Measurements from ENCODE around the gene NTM. TPM values are rescaled to one million over a fixed set of nuclear protein-coding genes. Genes with fewer than 3 reads are reported as not detected.

The NTM gene
- total and polyA plus RNA-seq, 2 donors (not counting 3 experiments of a cell fraction or from before 2014, with no cell fraction given): 1.00 to 1.1 TPM

- no TSS peak for BruUV-seq (replicated peaks)
- no peaks in the 10 kb centered on the region for H3K79me2 ChIP-seq (ENCODE audit: control insufficient read depth, insufficient read depth, low read length)
- CTCF ChIA-PET: no interaction called here
- POLR2A ChIA-PET: no interaction called here
- intact Hi-C loops (cut with micrococcal nuclease) (no loop called here), dilution Hi-C loops (cut with MboI; ENCODE audit: extremely low pct_ligation_motif_present, low sequenced_read_pairs) (no loop called here)
- FAIRE-seq (no peak), DNase-seq (ENCODE audit: low read depth, low spot score) (no peak)
- H3K9ac ChIP-seq (replicated peaks; ENCODE audit: extremely low read depth, insufficient read depth, low read length): no peak overlapping the region
- H3K4me2 ChIP-seq (ENCODE audit: insufficient read depth, low read length): no peak overlapping the region
- H3K27me3 ChIP-seq (ENCODE audit: control insufficient read depth in 2 of 2, insufficient read depth in 2 of 2, low read length in 2 of 2): no peaks in the 10 kb centered on the region
- H3K36me3 ChIP-seq (ENCODE audit: control insufficient read depth in 2 of 2, extremely low read depth in 1 of 2, insufficient read depth in 2 of 2, low read length in 2 of 2): no peaks in the 10 kb centered on the region
- TF ChIP-seq GATA2 (IDR thresholded peaks at IDR 0.05; ENCODE audit: insufficient read depth, insufficient read length, low read depth, low read length) (no peak), MAX (IDR thresholded peaks at IDR 0.05; ENCODE audit: insufficient read depth, insufficient read length) (no peak), JUN (IDR thresholded peaks at IDR 0.05; ENCODE audit: borderline replicate concordance, insufficient read depth, insufficient read length, low read depth) (no peak), MYC (IDR thresholded peaks at IDR 0.05; ENCODE audit: low read depth, low read length) (no peak), POLR2A (IDR thresholded peaks at IDR 0.05; ENCODE audit: low read depth, low read length) (no peak), FOS (IDR thresholded peaks at IDR 0.05; ENCODE audit: borderline replicate concordance, insufficient read depth, low read length) (no peak), CTCF (IDR thresholded peaks at IDR 0.05; ENCODE audit: extremely low read depth in 1 of 2, insufficient read depth in 1 of 2, low read depth in 1 of 2, low read length in 2 of 2) (no peak), EZH2 (IDR thresholded peaks at IDR 0.05; ENCODE audit: borderline replicate concordance, low read depth, low read length, severe bottlenecking) (no peak), POLR2AphosphoS5 (IDR thresholded peaks at IDR 0.05; ENCODE audit: insufficient read depth, low read depth, low read length) (no peak)
- no peak overlapping the region for H3K27ac ChIP-seq (ENCODE audit: insufficient read depth, low read depth, low read length)
- H3K9me3 ChIP-seq (replicated peaks; ENCODE audit: control insufficient read depth, insufficient read depth, low read length): no peaks in the 10 kb centered on the region
- H4K20me1 ChIP-seq (replicated peaks; ENCODE audit: control insufficient read depth, extremely low read depth, insufficient read depth, low read length): no peaks in the 10 kb centered on the region
- no peak overlapping the region for H3K4me3 ChIP-seq (replicated peaks in 1 of 3; ENCODE audit: insufficient read depth in 1 of 3, low read depth in 1 of 3, low read length in 3 of 3)
- no peaks in the 10 kb centered on the region for H3K4me1 ChIP-seq (ENCODE audit: control insufficient read depth, extremely low read depth, insufficient read depth, low read length)
- H3K9me1 ChIP-seq (replicated peaks; ENCODE audit: control insufficient read depth, extremely low read depth, insufficient read depth, low read length): no peaks in the 10 kb centered on the region
- no peak overlapping the region for H2AFZ ChIP-seq (ENCODE audit: low read depth, low read length)
Measured at GRCh38 chr11:131622193-131622592, 251.8 kb downstream of the NTM start.

All from endothelial cell of umbilical vein (primary cell).